Mesenchymal stem cell (in vitro differentiated cells and primary cell): Measurements from ENCODE around the gene SMAD6.

ENCODE experiments used
- DNase-seq: peaks from one replicate; pipeline ENCODE4 v3.0.0-alpha.2; 2013
- H2AFZ ChIP-seq: one replicate; pipeline ENCODE4 v1.6.1; 2013; ENCODE audit warnings: low read depth, mild to moderate bottlenecking, control low read depth, inconsistent platforms, low read length, moderate library complexity
- H2AK5ac ChIP-seq: 2 replicates; pipeline ENCODE4 v1.6.1; 2013; ENCODE audit warnings: low read length, moderate library complexity, mild to moderate bottlenecking, inconsistent platforms; ENCODE audit not compliant: severe bottlenecking
- H2BK120ac ChIP-seq: one replicate; pipeline ENCODE4 v1.6.1; 2013; ENCODE audit warnings: low read depth, mild to moderate bottlenecking, inconsistent platforms, low read length, moderate library complexity
- H2BK12ac ChIP-seq, 2 experiments: one replicate each; pipeline ENCODE4 v1.6.1; 2013; ENCODE audit warnings: inconsistent platforms in 2 of 2, low read length in 2 of 2, mild to moderate bottlenecking in 2 of 2, moderate library complexity in 2 of 2, control low read depth in 1 of 2
- H2BK15ac ChIP-seq: one replicate; pipeline ENCODE4 v1.6.1; 2013; ENCODE audit warnings: mild to moderate bottlenecking, low read depth, inconsistent platforms; ENCODE audit not compliant: poor library complexity, severe bottlenecking
- H2BK5ac ChIP-seq: 2 replicates; pipeline ENCODE4 v1.6.1; 2013; ENCODE audit warnings: low read depth, mild to moderate bottlenecking, low read length, control low read depth, inconsistent platforms; ENCODE audit not compliant: poor library complexity, severe bottlenecking
- H3K14ac ChIP-seq, 2 experiments: one replicate each; pipeline ENCODE4 v1.6.1; 2013; ENCODE audit warnings: inconsistent platforms in 2 of 2, low read length in 2 of 2, control low read depth in 1 of 2, mild to moderate bottlenecking in 1 of 2, moderate library complexity in 1 of 2
- H3K18ac ChIP-seq, 2 experiments: one replicate each; pipeline ENCODE4 v1.6.1; 2013; ENCODE audit warnings: inconsistent platforms in 2 of 2, low read length in 2 of 2, control low read depth in 1 of 2, low read depth in 1 of 2, mild to moderate bottlenecking in 1 of 2
- H3K23ac ChIP-seq, 2 experiments: one replicate each; pipeline ENCODE4 v1.6.1; 2013; ENCODE audit warnings: inconsistent platforms in 2 of 2, low read length in 2 of 2, mild to moderate bottlenecking in 2 of 2, moderate library complexity in 2 of 2, control low read depth in 1 of 2
- H3K27ac ChIP-seq: 2 replicates; pipeline ENCODE4 v1.5.1; 2013; ENCODE audit warnings: mild to moderate bottlenecking, moderate library complexity, low read length, control low read depth, inconsistent platforms; ENCODE audit not compliant: poor library complexity, severe bottlenecking
- H3K27me3 ChIP-seq, 2 experiments: 2 replicates each; pipeline versions ENCODE4 v1.6.1 to v1.7.0; 2013; ENCODE audit warnings: low read length in 2 of 2, mild to moderate bottlenecking in 2 of 2, moderate library complexity in 2 of 2, control low read depth in 1 of 2, inconsistent platforms in 1 of 2; ENCODE audit not compliant: control insufficient read depth in 1 of 2, insufficient read depth in 1 of 2
- H3K36me3 ChIP-seq, 2 experiments: 2 replicates each; pipeline versions ENCODE4 v1.6.1 to v1.7.0; 2013; ENCODE audit warnings: low read length in 2 of 2, control low read depth in 1 of 2, inconsistent platforms in 1 of 2, low read depth in 1 of 2, mild to moderate bottlenecking in 1 of 2; ENCODE audit not compliant: insufficient read depth in 2 of 2, control insufficient read depth in 1 of 2
- H3K4ac ChIP-seq, 2 experiments: one replicate each; pipeline ENCODE4 v1.6.1; 2013; ENCODE audit warnings: inconsistent platforms in 2 of 2, low read length in 2 of 2, mild to moderate bottlenecking in 2 of 2, moderate library complexity in 2 of 2, control low read depth in 1 of 2, low read depth in 1 of 2
- H3K4me1 ChIP-seq: 2 replicates; pipeline ENCODE4 v1.6.1; 2013; ENCODE audit warnings: low read depth, low read length, control low read depth; ENCODE audit not compliant: control insufficient read depth, insufficient read depth
- H3K4me2 ChIP-seq: 2 replicates; pipeline ENCODE4 v1.6.1; 2013; ENCODE audit warnings: low read length, mild to moderate bottlenecking, inconsistent platforms; ENCODE audit not compliant: poor library complexity, severe bottlenecking
- H3K4me3 ChIP-seq, 2 experiments: 2 replicates each; pipeline versions ENCODE4 v1.5.1 to v1.7.0; 2013; ENCODE audit warnings: low read length in 2 of 2, mild to moderate bottlenecking in 2 of 2, control low read depth in 1 of 2, low read depth in 1 of 2; ENCODE audit not compliant: insufficient read depth in 1 of 2
- H3K79me1 ChIP-seq: replicated peaks from 2 replicates; pipeline ENCODE4 v1.6.1; 2013; ENCODE audit warnings: mild to moderate bottlenecking, control low read depth, low read length, inconsistent platforms; ENCODE audit not compliant: poor library complexity, severe bottlenecking
- H3K9ac ChIP-seq: 2 replicates; pipeline ENCODE4 v1.7.0; 2013; ENCODE audit warnings: mild to moderate bottlenecking, low read length, moderate library complexity
- H3K9me3 ChIP-seq: 2 replicates; pipeline ENCODE4 v1.7.0; 2013; ENCODE audit warnings: mild to moderate bottlenecking, low read length; ENCODE audit not compliant: control insufficient read depth
- H4K8ac ChIP-seq: one replicate; pipeline ENCODE4 v1.6.1; 2013; ENCODE audit warnings: inconsistent platforms, mild to moderate bottlenecking, low read length, moderate library complexity
- H4K91ac ChIP-seq: one replicate; pipeline ENCODE4 v1.6.1; 2013; ENCODE audit warnings: mild to moderate bottlenecking, low read length, inconsistent platforms
- WGBS: methylation state at CpG from one replicate; pipeline ENCODE4 v1.1.7; 2013; ENCODE audit warnings: mixed read lengths; 5-methylcytosine and 5-hydroxymethylcytosine counted together

SMAD6 gene

GRCh38 chr15:66738595-66738994, 36.6 kb downstream of the SMAD6 start:
- no peaks in the 10 kb centered on the region for H3K27me3 ChIP-seq
- H3K27ac ChIP-seq: no peak overlapping the region
- 93% methylated on average over 10 of the region's 10 CpGs for WGBS
- H2AFZ ChIP-seq: no peak overlapping the region
- no peak overlapping the region for H3K23ac ChIP-seq
- no peak overlapping the region for H2BK15ac ChIP-seq
- no peak overlapping the region for H4K8ac ChIP-seq
- no peak overlapping the region for H4K91ac ChIP-seq
- H3K4me2 ChIP-seq: no peak overlapping the region
- H2BK120ac ChIP-seq: no peak overlapping the region
- no peak overlapping the region for H3K14ac ChIP-seq
- H3K4me1 ChIP-seq: peaks cover 11% of the 10 kb centered on the region
- H3K4me3 ChIP-seq: no peak overlapping the region
- no peak overlapping the region for H3K4ac ChIP-seq
- no peak overlapping the region for H2BK5ac ChIP-seq
- no peak for DNase-seq
- H3K9ac ChIP-seq: no peak overlapping the region
- no peaks in the 10 kb centered on the region for H3K9me3 ChIP-seq
- H3K79me1 ChIP-seq: peaks cover 31% of the 10 kb centered on the region
- H2AK5ac ChIP-seq: no peak overlapping the region
- H2BK12ac ChIP-seq: no peak overlapping the region
- peaks cover 3 to 30% of the 10 kb centered on the region in 2 experiments for H3K36me3 ChIP-seq
- H3K18ac ChIP-seq: no peak overlapping the region

GRCh38 chr15:66739287-66739686, 37.3 kb downstream of the SMAD6 start:
- H2BK12ac ChIP-seq: no peak overlapping the region
- H3K4ac ChIP-seq: no peak overlapping the region
- no peak overlapping the region for H3K27ac ChIP-seq
- H3K14ac ChIP-seq: no peak overlapping the region
- no peak overlapping the region for H2BK120ac ChIP-seq
- H3K36me3 ChIP-seq: peaks cover 3 to 30% of the 10 kb centered on the region in 2 experiments
- H3K18ac ChIP-seq: no peak overlapping the region
- H3K79me1 ChIP-seq: peaks cover 35% of the 10 kb centered on the region
- no peak overlapping the region for H3K23ac ChIP-seq
- H3K4me2 ChIP-seq: no peak overlapping the region
- H3K9me3 ChIP-seq: no peaks in the 10 kb centered on the region
- H4K91ac ChIP-seq: no peak overlapping the region
- H4K8ac ChIP-seq: no peak overlapping the region
- no peak overlapping the region for H3K9ac ChIP-seq
- H2AK5ac ChIP-seq: no peak overlapping the region
- WGBS: 89% methylated on average over 6 of the region's 6 CpGs
- no peaks in the 10 kb centered on the region for H3K27me3 ChIP-seq
- H2BK15ac ChIP-seq: no peak overlapping the region
- DNase-seq: no peak
- peaks cover 15% of the 10 kb centered on the region for H3K4me1 ChIP-seq
- H3K4me3 ChIP-seq: no peak overlapping the region
- H2BK5ac ChIP-seq: no peak overlapping the region
- H2AFZ ChIP-seq: no peak overlapping the region

GRCh38 chr15:66740802-66741201, 38.8 kb downstream of the SMAD6 start:
- no peak overlapping the region for H2BK12ac ChIP-seq
- no peak for DNase-seq
- no peak overlapping the region for H3K4ac ChIP-seq
- WGBS: 90% methylated on average over 6 of the region's 8 CpGs
- H4K91ac ChIP-seq: no peak overlapping the region
- H3K27me3 ChIP-seq: no peaks in the 10 kb centered on the region
- H2AK5ac ChIP-seq: no peak overlapping the region
- no peak overlapping the region for H2BK15ac ChIP-seq
- H3K79me1 ChIP-seq: peaks cover 45% of the 10 kb centered on the region
- H3K36me3 ChIP-seq: peaks cover 3 to 35% of the 10 kb centered on the region in 2 experiments
- H3K4me1 ChIP-seq: peaks cover 17% of the 10 kb centered on the region
- H3K23ac ChIP-seq: no peak overlapping the region
- H3K14ac ChIP-seq: no peak overlapping the region
- no peak overlapping the region for H3K4me2 ChIP-seq
- H3K18ac ChIP-seq: no peak overlapping the region
- peak overlapping the region; percentile 72 for H3K9ac ChIP-seq
- H2BK120ac ChIP-seq: no peak overlapping the region
- no peak overlapping the region for H2BK5ac ChIP-seq
- no peak overlapping the region for H3K27ac ChIP-seq
- H3K9me3 ChIP-seq: no peaks in the 10 kb centered on the region
- peak overlapping the region in 1 of 2 experiments; percentile 27 for H3K4me3 ChIP-seq
- no peak overlapping the region for H2AFZ ChIP-seq
- H4K8ac ChIP-seq: no peak overlapping the region

GRCh38 chr15:66741646-66742045, 39.6 kb downstream of the SMAD6 start:
- no peak for DNase-seq
- Histone ChIP-seq H3K27me3 (no peaks in the 10 kb centered on the region), H2BK15ac (no peak overlapping the region), H3K14ac (no peak overlapping the region), H2BK120ac (no peak overlapping the region), H3K4me2 (no peak overlapping the region), H2BK5ac (no peak overlapping the region), H3K4ac (no peak overlapping the region), H3K4me3 (no peak overlapping the region), H2AFZ (no peak overlapping the region), H3K18ac (no peak overlapping the region), H3K36me3 (peaks cover 3 to 35% of the 10 kb centered on the region in 2 experiments), H3K23ac (peak overlapping the region in 1 of 2 experiments; percentile 11), H3K9me3 (no peaks in the 10 kb centered on the region), H2AK5ac (no peak overlapping the region), H3K79me1 (peaks cover 51% of the 10 kb centered on the region), H4K8ac (no peak overlapping the region), H3K4me1 (peaks cover 24% of the 10 kb centered on the region), H2BK12ac (no peak overlapping the region), H3K9ac (peak overlapping the region; percentile 72), H3K27ac (no peak overlapping the region), H4K91ac (no peak overlapping the region)
- 93% methylated on average over 5 of the region's 5 CpGs for WGBS
